Measurements from ENCODE around the gene MAD2L2.

MAD2L2 gene

DNA sequence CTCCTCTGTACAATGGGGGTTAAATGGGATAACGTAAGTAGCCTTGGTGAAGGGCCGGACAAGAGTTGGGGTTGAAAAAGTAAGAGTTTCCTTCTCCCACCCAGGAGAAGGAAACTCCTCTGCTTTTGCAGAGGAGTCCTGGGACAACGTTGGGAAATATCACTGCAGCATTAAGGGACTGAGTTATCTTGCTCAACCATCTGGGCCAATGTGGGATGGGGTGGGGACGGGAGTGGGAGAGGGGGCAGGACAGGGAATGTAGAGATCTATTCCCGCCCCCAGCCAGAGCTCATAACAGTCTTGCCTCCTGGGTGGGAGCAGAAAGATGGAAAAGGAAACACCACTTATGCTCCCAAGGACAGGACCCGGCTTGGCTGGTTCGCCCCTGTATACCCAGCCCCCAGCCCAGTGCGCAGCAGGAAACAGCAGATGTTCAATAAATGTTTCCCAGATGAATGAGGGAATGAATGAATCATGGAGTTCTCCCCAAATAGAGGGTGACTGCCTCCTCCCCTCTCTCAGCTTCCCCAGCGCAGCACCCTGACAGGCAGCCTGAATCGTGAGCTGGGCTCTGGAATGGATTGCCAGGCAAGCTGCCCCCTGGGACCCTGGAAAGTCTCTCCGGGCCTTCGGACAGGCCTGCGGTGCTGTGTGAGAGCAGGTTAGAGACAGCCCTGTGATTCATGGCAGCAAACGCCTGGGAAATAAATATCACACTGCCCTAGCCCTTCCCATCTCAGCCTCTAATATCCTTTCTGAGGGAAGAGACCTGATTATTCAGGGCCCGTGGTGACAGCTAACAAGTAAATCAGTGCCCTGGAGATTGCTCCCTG, 51.5 kb downstream of the MAD2L2 start:
- DNase-seq (ENCODE audit: low spot score): no peak

DNA sequence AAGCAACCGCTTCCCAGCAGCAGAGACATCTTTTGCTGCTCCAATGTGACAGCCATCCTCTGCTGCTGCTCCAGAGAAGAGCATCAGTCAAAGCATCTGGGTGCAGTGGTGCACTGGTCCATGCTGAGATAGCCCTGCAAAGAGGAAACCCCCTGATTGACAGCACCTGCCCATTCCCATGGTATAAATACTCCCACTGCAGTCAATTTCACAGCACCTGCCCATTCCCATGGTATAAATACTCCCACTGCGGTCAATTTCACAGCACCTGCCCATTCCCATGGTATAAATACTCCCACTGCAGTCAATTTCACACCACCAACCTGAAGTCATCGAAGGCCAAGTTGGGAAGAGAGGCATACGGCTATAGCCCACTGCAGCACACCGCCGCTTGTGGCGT, 52.2 kb downstream of the MAD2L2 start:
- DNase-seq (ENCODE audit: low spot score): no peak

DNA sequence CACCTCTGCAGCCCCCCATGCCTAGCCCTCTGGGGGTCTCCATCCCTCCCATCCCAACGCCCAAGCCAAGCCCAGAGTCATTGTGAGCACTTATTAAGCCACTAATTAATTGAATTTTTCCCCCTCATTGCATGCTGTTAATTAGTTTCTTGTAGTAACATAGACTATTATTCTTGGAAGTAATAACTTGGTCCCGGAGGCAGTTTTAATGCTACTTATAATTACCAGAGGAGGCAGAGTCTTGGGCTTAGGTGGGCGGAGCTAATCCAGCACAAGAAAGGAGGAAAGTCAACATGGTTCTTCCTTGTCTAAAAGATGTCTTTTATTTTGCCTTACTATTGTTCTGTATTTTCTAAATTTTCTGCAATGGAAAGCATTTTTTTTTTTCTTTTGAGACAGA, 54.4 kb downstream of the MAD2L2 start:
- no peak for DNase-seq (ENCODE audit: low spot score)
